K562 (cell line): Measurements from ENCODE around the gene KRIT1. TPM values are rescaled to one million over a fixed set of nuclear protein-coding genes. Genes with fewer than 3 reads are reported as not detected.

Experiments used
- CEBPG ChIP-seq, 3 experiments: fragments of 200-800 bp in 1 of 3; sonication (Bioruptor generic) in 1 of 3; sonication (generic) in 1 of 3; formaldehyde crosslinking in 1 of 3; IDR thresholded peaks in 2 of 3; conservative IDR thresholded peaks in 1 of 3; 2 replicates each; pipeline versions ENCODE4 v1.6.1 to v1.8.0; 2016 to 2022; ENCODE audit warnings: missing compliant biosample characterization in 2 of 3, missing genetic modification characterization in 2 of 3, mild to moderate bottlenecking in 1 of 3, missing genetic modification reagents in 1 of 3
- COPS2 ChIP-seq: fragments of 450-650 bp; conservative IDR thresholded peaks from 2 replicates; pipeline ENCODE4 v1.6.1; 2016; ENCODE audit warnings: mild to moderate bottlenecking, moderate library complexity
- DLX4 ChIP-seq: fragments of 250-450 bp; sonication (Bioruptor Pico); IDR thresholded peaks from 2 replicates; pipeline ENCODE4 v1.6.1; 2021; ENCODE audit warnings: mild to moderate bottlenecking
- ESRRB ChIP-seq: fragments of 250-450 bp; sonication (Bioruptor Pico); IDR thresholded peaks from 2 replicates; pipeline ENCODE4 v1.5.0; 2020; ENCODE audit warnings: mild to moderate bottlenecking, moderate library complexity, borderline replicate concordance
- ETS2 ChIP-seq: IDR thresholded peaks from 2 replicates; pipeline ENCODE4 v1.6.1; 2016; ENCODE audit warnings: borderline replicate concordance, missing genetic modification characterization, mild to moderate bottlenecking, moderate library complexity, missing compliant biosample characterization; ENCODE audit not compliant: poor library complexity, severe bottlenecking
- HMG20B ChIP-seq: fragments of 250-450 bp; sonication (Bioruptor Pico); IDR thresholded peaks from 2 replicates; pipeline ENCODE4 v1.5.0; 2021; ENCODE audit warnings: mild to moderate bottlenecking
- HSF4 ChIP-seq: fragments of 250-450 bp; sonication (Bioruptor Pico); IDR thresholded peaks from 2 replicates; pipeline ENCODE4 v2.1.2; 2022; ENCODE audit warnings: mild to moderate bottlenecking, moderate library complexity, borderline replicate concordance
- LEF1 ChIP-seq: fragments of 450-650 bp; IDR thresholded peaks from 2 replicates; pipeline ENCODE4 v1.6.1; 2016; ENCODE audit warnings: mild to moderate bottlenecking
- MNT ChIP-seq, 2 experiments: fragments of 450-650 bp; conservative IDR thresholded peaks; 2 replicates each; pipeline ENCODE4 v1.6.1; 2017; ENCODE audit warnings: mild to moderate bottlenecking in 2 of 2, moderate library complexity in 2 of 2
- MYNN ChIP-seq, 2 experiments: sonication (generic); formaldehyde crosslinking in 1 of 2; IDR thresholded peaks; 2 replicates each; pipeline versions ENCODE4 v1.5.0 to v1.6.1; 2016 to 2020; ENCODE audit warnings: antibody characterized with exemption in 1 of 2, missing genetic modification reagents in 1 of 2
- NUFIP1 ChIP-seq: fragments of 450-650 bp; IDR thresholded peaks from 2 replicates; pipeline ENCODE4 v1.6.1; 2018; ENCODE audit not compliant: partially characterized antibody
- PHB2 ChIP-seq: fragments of 450-650 bp; IDR thresholded peaks from 2 replicates; pipeline ENCODE4 v1.6.1; 2017; ENCODE audit warnings: low read depth
- PPARD ChIP-seq: fragments of 250-450 bp; sonication (Bioruptor Pico); IDR thresholded peaks from 2 replicates; pipeline ENCODE4 v1.8.0; 2022; ENCODE audit warnings: inconsistent platforms, mild to moderate bottlenecking, moderate library complexity
- TFAM ChIP-seq: fragments of 250-450 bp; sonication (Bioruptor Pico); conservative IDR thresholded peaks from 2 replicates; pipeline ENCODE4 v1.5.0; 2021; ENCODE audit warnings: mild to moderate bottlenecking, moderate library complexity
- THRB ChIP-seq: fragments of 450-650 bp; formaldehyde crosslinking; conservative IDR thresholded peaks from 2 replicates; pipeline ENCODE4 v1.4.0; 2022; ENCODE audit warnings: mild to moderate bottlenecking, missing genetic modification characterization
- TRIM24 ChIP-seq, 2 experiments: fragments of 450-650 bp; IDR thresholded peaks; 2 replicates each; pipeline ENCODE4 v1.6.1; 2016
- ZNF407 ChIP-seq: fragments of 450-650 bp; IDR thresholded peaks from 2 replicates; pipeline ENCODE4 v1.6.1; 2016; ENCODE audit warnings: low read depth
- ZNF445 ChIP-seq: fragments of 250-450 bp; sonication (Bioruptor Pico); IDR thresholded peaks from 2 replicates; pipeline ENCODE4 v1.4.0; 2020; ENCODE audit warnings: low read depth, mild to moderate bottlenecking, moderate library complexity
- polyA plus RNA-seq, 8 experiments: library from polyadenylated mRNA; depleted of rRNA in 4 of 8; stranded (reverse) in 5 of 8; unstranded in 3 of 8; fragments of >200 nt; fragmentation: Nextera tagmentation in 2 of 8; fragmentation: Illumina TruSeq in 1 of 8; extraction: Ambion mirVana in 2 of 8; extraction: Trizol in 1 of 8; gene quantifications; 2 replicates each; pipeline versions ENCODE4 v1.2.1 to v1.2.3, GENCODE V29; 2011 to 2014; ENCODE audit warnings: inconsistent platforms in 1 of 8, missing spikeins in 1 of 8
- total RNA-seq, 7 experiments: library from RNA; depleted of rRNA in 6 of 7; stranded (reverse); fragments of >200 nt in 6 of 7; fragmentation: Illumina TruSeq in 2 of 7; extraction: Trizol in 2 of 7; gene quantifications; 2 replicates each; pipeline versions ENCODE4 v1.2.1 to v1.2.3, GENCODE V29; 2011 to 2021; ENCODE audit warnings: low replicate concordance in 1 of 7

Gene KRIT1
- total and polyA plus RNA-seq, 9 of the 15 experiments (the other 6 are each of a cell fraction or from before 2014, with no cell fraction given) = 21.5 to 81.4 (median 55.9) TPM

- no peak for TF ChIP-seq CEBPG (CRISPR knock-in tag; IDR thresholded peaks at IDR 0.05)
- no peak for TF ChIP-seq CEBPG (tag; conservative IDR thresholded peaks at IDR 0.05 in 1 of 2, IDR thresholded peaks at IDR 0.05 in 1 of 2)
- TF ChIP-seq HMG20B (CRISPR knock-in tag) = no peak
- no peak for TF ChIP-seq TFAM (CRISPR knock-in tag)
- no peak for TF ChIP-seq ZNF407
- TF ChIP-seq PPARD = no peak
- TF ChIP-seq NUFIP1 = no peak
- TF ChIP-seq HSF4 (CRISPR knock-in tag) = no peak
- TF ChIP-seq TRIM24 (IDR thresholded peaks at IDR 0.05) = peak; percentile 7 to 38; a peak in 1 of 4 replicates
- TF ChIP-seq DLX4 (CRISPR knock-in tag) = no peak
- TF ChIP-seq ZNF445 (CRISPR knock-in tag) = peak; percentile 67; the same call in 1 of the 2 replicates
- no peak for TF ChIP-seq ESRRB (CRISPR knock-in tag)
- no peak for TF ChIP-seq PHB2
- no peak for TF ChIP-seq ETS2 (tag)
- no peak for TF ChIP-seq THRB (CRISPR knock-in tag)
- TF ChIP-seq LEF1 = no peak
- no peak for TF ChIP-seq COPS2
- TF ChIP-seq MNT (conservative IDR thresholded peaks at IDR 0.05) = no peak
- TF ChIP-seq MYNN (IDR thresholded peaks at IDR 0.05) = no peak
- TF ChIP-seq MYNN (CRISPR knock-in tag; IDR thresholded peaks at IDR 0.05) = no peak
Observed at GRCh38 chr7:92206672-92207071, 39.0 kb downstream of the KRIT1 start (continued).
